ENCODE data around the gene CHL1.

DNA sequence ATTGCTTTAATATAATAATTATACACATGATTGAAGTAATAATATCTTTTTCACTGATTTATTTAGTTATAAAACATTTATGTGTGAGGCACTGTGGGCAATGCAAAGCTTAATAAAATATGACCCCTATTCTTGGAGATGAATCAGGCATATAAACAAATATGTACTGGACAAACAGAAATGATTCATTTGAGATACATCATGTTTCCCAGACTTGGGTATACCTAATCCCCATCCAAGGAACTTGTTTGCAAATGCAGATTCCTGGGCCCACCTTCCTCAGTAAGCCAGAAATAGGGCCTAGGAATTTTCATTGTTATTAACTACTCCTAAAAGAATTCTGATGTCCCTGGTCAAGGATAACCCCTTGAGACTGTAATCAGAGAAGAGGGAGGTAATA lies 184.2 kb downstream of the CHL1 start:
- TF ChIP-seq, protein P1, sequence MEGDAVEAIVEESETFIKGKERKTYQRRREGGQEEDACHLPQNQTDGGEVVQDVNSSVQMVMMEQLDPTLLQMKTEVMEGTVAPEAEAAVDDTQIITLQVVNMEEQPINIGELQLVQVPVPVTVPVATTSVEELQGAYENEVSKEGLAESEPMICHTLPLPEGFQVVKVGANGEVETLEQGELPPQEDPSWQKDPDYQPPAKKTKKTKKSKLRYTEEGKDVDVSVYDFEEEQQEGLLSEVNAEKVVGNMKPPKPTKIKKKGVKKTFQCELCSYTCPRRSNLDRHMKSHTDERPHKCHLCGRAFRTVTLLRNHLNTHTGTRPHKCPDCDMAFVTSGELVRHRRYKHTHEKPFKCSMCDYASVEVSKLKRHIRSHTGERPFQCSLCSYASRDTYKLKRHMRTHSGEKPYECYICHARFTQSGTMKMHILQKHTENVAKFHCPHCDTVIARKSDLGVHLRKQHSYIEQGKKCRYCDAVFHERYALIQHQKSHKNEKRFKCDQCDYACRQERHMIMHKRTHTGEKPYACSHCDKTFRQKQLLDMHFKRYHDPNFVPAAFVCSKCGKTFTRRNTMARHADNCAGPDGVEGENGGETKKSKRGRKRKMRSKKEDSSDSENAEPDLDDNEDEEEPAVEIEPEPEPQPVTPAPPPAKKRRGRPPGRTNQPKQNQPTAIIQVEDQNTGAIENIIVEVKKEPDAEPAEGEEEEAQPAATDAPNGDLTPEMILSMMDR (IDR thresholded peaks at IDR 0.05), result no peak
- no peak for TF ChIP-seq POLR2A (IDR thresholded peaks at IDR 0.05)

Measured in Peyer's patch (tissue), 4 donors.